Subcutaneous adipose tissue (tissue), 4 donors: ENCODE results near the gene HOXA5. TPM values are rescaled to one million over a fixed set of nuclear protein-coding genes. Genes with fewer than 3 reads are reported as not detected.

Experiments used
- total RNA-seq, 4 donors: library from RNA; depleted of rRNA; stranded (reverse); fragments of >200 nt; gene quantifications; one replicate each; pipeline ENCODE4 v1.1.0, GENCODE V29; 2016
- TF ChIP-seq, protein P1 (sequence below): fragments of 450-650 bp; IDR thresholded peaks from one replicate; pipeline ENCODE4 v1.5.1; 2016; ENCODE audit warnings: low read depth, mild to moderate bottlenecking, control low read depth, antibody characterized with exemption, moderate library complexity

HOXA5 gene
- total RNA-seq, 4 donors from 2014 or later = 2.9 to 6.4 (median 4.7) TPM

DNA sequence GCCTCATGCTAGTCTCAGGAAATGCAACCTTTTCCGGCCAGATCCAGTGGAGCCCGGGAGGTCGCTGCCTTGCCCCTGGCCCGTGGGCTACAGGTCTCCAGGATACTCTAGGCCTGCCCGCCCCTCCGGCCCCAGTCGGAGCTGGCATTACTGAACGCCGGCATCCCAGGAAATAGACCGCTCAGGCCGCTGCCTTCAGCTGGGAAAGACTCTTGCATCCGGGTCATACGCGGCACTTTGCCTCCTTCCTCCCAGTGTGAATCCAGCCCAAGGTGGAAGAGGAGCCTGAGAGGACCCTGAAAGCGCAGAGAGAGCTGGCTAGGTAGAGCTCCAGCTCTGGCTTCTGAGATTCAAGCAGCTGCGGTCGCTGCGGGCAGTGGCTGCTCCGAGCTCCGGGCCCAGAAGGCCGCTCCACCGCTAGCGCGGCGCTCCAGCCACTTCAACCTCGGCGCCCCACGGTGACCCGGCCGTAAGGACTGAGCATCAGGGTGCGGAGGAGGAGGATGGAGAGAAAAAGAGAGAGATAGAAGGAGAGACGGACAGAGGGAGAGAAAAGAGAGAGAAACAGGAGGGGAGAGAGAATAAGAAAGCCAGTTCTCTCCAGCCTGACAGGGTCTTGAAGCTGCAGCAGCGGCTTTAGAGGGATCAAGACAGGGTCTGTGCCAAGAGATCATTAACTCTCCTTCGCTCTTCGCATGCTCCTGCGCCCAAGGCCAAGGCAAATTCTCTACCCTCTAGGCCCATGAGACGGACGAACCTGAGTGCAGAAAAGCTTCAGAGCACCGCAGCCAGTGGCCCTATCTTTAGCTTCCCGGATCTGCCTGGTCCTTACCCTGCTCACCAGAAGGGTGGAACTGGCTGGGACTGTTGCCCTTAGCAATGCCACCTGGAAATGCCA, 32.4 kb upstream of the HOXA5 start:
- TF ChIP-seq, protein P1, sequence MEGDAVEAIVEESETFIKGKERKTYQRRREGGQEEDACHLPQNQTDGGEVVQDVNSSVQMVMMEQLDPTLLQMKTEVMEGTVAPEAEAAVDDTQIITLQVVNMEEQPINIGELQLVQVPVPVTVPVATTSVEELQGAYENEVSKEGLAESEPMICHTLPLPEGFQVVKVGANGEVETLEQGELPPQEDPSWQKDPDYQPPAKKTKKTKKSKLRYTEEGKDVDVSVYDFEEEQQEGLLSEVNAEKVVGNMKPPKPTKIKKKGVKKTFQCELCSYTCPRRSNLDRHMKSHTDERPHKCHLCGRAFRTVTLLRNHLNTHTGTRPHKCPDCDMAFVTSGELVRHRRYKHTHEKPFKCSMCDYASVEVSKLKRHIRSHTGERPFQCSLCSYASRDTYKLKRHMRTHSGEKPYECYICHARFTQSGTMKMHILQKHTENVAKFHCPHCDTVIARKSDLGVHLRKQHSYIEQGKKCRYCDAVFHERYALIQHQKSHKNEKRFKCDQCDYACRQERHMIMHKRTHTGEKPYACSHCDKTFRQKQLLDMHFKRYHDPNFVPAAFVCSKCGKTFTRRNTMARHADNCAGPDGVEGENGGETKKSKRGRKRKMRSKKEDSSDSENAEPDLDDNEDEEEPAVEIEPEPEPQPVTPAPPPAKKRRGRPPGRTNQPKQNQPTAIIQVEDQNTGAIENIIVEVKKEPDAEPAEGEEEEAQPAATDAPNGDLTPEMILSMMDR = no peak

DNA sequence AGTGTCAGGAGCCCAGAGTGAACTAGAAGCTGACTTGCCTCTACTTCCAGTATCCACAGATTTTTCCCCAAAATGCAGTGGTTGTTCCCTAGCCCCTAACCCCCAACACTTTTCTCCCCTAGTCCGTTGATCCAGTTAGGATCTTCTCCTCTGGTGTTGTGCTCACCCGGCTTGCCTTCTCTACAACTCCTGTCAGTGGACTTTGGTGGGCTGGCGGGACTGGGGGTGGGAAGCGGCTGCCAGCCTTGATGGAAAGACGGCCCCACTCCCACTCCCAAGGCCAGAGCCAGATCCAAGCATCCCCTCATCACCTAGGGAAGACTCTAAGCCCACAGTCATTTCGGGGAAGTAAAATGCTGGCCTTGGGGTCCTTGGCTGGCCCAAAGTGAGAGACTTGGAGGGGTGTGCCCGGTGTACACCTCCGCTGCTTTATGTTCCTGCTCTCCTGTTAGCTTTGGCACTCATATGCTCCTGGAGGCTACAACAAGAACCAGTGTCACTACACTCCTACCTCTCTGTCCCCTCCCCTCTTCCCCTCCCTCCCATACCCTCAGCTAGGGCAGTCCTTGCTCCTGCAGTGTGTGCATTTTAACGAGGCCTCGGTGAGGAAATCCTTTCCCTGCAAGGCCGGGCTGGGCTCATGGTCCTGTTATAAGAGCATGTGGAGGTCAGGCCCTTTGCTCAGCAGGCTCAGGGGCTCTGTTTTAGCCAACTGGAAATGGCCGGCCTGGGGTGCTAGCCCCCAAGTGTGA, 31.6 kb upstream of the HOXA5 start:
- TF ChIP-seq, protein P1 = no peak

DNA sequence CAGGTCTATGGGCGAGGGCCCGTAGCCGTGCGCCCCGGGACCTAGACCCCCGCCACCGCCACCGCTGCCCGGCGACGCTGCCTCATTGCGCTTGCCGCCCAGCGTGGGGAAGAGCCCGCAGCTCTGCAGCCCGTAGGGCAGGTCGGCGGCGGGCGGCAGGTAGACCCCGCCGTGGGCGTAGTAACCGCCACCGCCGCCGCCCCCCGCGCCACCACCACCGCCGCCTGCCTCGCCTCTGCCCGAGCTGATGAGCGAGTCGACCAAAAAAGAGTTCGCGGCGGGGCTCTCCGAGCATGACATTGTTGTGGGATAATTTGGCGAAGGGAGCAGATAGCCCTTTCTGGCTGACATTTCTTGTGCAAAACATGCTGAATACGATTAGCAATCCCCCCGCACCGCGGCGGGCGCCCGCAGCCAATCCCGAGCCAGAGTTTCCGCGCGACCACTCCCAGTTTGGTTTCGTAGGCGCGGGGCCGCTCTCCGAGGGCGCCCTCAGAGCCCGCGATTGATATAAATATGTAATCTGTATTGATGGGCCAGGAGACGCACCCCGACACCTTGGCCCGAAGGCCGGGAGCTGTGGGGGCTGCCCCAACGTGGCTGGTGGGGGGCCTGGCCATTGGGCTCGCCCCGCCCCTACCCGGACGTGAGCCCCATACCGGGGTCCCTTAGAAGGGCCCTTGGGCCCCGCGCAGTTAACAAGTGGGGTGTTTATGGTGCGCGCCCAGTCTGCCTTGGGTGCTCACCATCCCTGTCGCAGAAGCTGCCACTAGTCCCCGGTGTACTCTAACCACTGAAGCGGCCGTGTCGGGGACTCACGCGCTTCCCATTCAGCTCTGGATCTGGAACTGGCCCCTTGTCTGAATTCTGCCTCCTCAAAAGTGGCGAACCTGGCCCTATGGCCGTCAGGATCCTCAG, 30.7 kb upstream of the HOXA5 start, which contains the start of gene HOXA10:
Gene HOXA10, minus strand, starts transcription at position 365 of the 918 bp plus-strand sequence. Its CDS starts 14 bp downstream, at position 351.
- TF ChIP-seq, protein P1 = no peak

DNA sequence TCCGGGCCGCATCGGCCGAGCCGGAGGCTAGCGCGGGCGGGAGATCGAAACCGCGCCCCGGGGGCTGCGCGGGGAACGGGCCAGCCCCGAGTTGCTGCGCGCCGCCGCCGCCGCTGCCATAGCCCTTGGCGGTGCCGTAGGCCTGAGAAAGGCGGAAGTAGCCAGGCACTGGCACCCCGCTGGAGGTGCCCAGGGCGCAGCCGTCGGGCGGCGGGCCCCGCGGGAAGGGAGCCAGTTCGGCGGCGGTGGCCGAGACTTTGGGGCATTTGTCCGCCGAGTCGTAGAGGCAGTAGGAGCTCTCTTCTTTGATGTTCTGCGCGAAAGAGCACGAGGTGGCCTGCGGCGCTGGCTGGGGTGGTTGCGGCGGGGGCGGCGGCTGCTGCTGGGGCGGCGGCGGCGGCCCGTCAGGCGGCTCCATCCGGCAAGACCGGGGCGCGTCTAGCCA, 30.1 kb upstream of the HOXA5 start:
- TF ChIP-seq, protein P1 = no peak

DNA sequence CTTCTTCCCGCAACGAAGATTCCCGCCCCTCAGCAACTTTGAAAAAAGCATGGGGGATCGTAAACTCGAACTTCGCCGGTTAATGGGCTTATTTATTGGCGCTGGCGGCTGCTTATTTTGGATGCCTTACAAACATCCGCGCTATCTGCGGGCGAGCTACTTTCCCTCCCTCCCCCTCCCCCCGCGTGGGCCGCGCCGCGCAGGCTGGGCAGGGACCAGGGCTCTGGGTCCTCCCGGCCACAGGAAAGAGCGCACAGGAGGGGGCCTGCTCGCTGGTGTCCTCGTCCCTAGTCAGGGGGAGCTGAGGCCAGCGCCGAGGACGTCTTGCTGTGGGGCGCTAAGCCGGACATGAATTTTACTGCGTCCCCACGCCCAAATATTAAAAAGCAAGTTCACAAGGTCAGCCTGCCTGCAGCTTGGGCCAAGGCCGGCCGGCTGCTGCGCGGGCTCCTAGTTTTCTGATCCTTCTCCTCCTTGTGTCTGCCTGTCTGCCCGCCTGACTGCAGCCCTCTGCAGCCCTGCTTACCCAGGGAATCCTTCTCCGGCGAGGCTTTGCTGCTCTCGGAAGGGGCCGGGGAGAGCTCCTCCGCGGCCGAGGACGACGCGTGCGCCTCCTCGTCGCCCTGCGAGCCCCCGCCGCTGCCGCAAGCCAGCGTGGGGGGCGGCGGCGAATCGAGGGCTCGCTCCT, 29.5 kb upstream of the HOXA5 start:
- TF ChIP-seq, protein P1 = no peak

DNA sequence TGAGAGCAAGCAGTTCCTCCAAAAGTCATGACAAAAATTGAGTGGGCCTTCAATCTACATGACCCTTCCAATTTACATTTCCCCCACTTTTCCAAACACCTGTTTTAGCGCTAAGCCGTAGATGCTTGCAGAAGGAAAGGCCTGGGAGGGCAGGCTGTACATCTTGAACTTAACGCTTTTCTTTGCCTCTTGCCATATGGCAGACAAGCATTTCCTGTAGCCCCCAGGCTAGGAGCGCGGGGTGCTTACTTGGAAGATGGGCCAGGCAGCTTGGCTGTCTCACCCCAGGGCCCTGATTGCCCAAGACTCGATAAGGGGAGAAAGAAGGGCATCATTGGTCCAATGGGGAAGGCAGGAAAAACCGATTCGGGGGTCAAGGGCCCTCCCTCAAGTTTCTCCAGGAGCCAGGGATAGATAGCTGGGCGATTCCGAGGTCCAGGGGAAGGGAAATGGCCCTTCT, 28.9 kb upstream of the HOXA5 start:
- TF ChIP-seq, protein P1 = no peak
